ENCODE measurements around the gene JARID2. TPM values are rescaled to one million over a fixed set of nuclear protein-coding genes. Genes with fewer than 3 reads are reported as not detected.
A peak's percentile ranks its signal among the peaks of the same experiment; 100 is the strongest.

JARID2 gene
- total RNA-seq, 3 donors from 2014 or later = 10.6 to 11.8 (median 11.4) TPM

- no peak for ATAC-seq
- intact Hi-C loops (cut with DNase I, micrococcal nuclease) = no loop called here
- no peak for DNase-seq
- Histone ChIP-seq H3K9me3 (peaks cover 17% of the 10 kb centered on the region), H3K36me3 (ENCODE audit: low read depth) (no peaks in the 10 kb centered on the region), H3K4me3 (no peak overlapping the region), H3K4me1 (ENCODE audit: low read depth) (peaks cover 7% of the 10 kb centered on the region)
- TF ChIP-seq, protein P1, sequence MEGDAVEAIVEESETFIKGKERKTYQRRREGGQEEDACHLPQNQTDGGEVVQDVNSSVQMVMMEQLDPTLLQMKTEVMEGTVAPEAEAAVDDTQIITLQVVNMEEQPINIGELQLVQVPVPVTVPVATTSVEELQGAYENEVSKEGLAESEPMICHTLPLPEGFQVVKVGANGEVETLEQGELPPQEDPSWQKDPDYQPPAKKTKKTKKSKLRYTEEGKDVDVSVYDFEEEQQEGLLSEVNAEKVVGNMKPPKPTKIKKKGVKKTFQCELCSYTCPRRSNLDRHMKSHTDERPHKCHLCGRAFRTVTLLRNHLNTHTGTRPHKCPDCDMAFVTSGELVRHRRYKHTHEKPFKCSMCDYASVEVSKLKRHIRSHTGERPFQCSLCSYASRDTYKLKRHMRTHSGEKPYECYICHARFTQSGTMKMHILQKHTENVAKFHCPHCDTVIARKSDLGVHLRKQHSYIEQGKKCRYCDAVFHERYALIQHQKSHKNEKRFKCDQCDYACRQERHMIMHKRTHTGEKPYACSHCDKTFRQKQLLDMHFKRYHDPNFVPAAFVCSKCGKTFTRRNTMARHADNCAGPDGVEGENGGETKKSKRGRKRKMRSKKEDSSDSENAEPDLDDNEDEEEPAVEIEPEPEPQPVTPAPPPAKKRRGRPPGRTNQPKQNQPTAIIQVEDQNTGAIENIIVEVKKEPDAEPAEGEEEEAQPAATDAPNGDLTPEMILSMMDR (IDR thresholded peaks at IDR 0.05) = no peak
Measured at GRCh38 chr6:15417811-15418210, 171.9 kb downstream of the JARID2 start.

- intact Hi-C loops (cut with DNase I, micrococcal nuclease) = no loop called here
- Histone ChIP-seq H3K4me3 (no peak overlapping the region), H3K9me3 (peaks cover 17% of the 10 kb centered on the region), H3K36me3 (ENCODE audit: low read depth) (no peaks in the 10 kb centered on the region), H3K4me1 (ENCODE audit: low read depth) (peaks cover 7% of the 10 kb centered on the region)
- TF ChIP-seq, protein P1 (IDR thresholded peaks at IDR 0.05) = no peak
- ATAC-seq = no peak
- DNase-seq = no peak
Measured at GRCh38 chr6:15419493-15419892, 173.6 kb downstream of the JARID2 start.

DNA sequence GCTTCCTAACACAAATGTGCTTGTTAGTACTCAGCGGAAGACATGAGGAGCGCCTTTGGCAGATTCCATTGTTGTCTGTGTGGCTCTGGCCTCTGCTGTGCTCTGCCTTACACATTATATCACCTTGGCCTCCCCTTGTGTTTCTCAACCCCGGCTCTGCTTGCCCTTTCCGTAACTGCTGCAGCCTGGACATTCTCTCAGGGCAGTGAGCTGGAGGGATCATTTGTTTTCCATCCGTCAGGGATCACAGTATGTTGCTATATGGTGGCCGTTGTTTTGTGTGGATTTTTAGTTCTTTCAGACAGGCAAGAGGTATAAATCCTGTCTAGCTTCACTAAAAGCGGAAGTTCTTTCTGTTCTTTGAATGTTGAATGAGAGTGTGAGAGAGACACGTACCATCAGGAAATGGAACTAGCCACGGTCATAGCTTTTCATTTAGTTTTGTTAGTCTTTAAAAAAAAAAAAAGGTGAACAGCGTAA is 175.1 kb downstream of the JARID2 start:
- DNase-seq (no peak), ATAC-seq (peak; percentile 45)
- no peaks in the 10 kb centered on the region for H3K36me3 ChIP-seq (ENCODE audit: low read depth)
- H3K4me1 ChIP-seq (ENCODE audit: low read depth) = peaks cover 7% of the 10 kb centered on the region
- peaks cover 17% of the 10 kb centered on the region for H3K9me3 ChIP-seq
- intact Hi-C loops (cut with DNase I, micrococcal nuclease) = no loop called here
- TF ChIP-seq, protein P1 (IDR thresholded peaks at IDR 0.05) = no peak
- no peak overlapping the region for H3K4me3 ChIP-seq

- peaks cover 7% of the 10 kb centered on the region for H3K4me1 ChIP-seq (ENCODE audit: low read depth)
- DNase-seq (no peak), ATAC-seq (peak; percentile 36)
- TF ChIP-seq, protein P1 (IDR thresholded peaks at IDR 0.05) = no peak
- H3K4me3 ChIP-seq = no peak overlapping the region
- no peaks in the 10 kb centered on the region for H3K36me3 ChIP-seq (ENCODE audit: low read depth)
- intact Hi-C loops (cut with DNase I, micrococcal nuclease) = no loop called here
- H3K9me3 ChIP-seq = peaks cover 17% of the 10 kb centered on the region
Measured at GRCh38 chr6:15421945-15422733, 176.3 kb downstream of the JARID2 start.

DNA sequence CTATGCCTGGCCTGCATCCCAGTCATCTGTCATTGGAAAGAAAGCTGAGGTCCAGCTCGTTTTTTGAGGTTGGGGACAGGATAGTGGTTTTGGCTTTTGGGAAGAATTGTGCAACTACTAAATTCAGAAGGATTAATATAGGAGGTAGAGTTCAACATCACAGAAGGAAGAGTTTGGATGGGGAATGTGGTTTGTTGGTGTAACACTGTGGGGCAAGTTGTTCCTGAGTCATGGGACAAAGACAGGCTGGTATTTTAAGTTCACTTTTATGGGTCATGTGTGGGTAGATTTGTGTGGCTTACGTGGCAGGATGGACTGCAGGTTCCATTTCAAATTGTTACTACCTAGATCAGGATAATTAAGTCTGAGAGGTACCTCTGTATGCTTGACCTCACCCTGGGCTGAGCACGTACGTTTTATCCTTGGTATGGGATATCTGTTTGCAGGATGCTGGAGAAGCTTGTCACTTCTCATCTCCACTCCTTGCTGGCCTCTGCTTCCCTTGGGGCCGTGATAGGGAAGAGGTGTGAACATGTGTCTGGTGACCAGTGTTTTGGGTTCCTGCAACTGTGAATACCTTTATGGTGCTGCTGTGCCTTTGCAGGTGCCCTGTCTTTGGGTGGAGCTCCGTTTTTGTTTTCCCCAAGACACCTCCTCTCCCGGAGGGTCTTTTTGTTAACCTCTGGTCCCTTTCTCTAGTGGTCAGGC is 177.6 kb downstream of the JARID2 start:
- H3K4me1 ChIP-seq (ENCODE audit: low read depth) = peaks cover 7% of the 10 kb centered on the region
- DNase-seq (no peak), ATAC-seq (no peak)
- peaks cover 17% of the 10 kb centered on the region for H3K9me3 ChIP-seq
- H3K36me3 ChIP-seq (ENCODE audit: low read depth) = no peaks in the 10 kb centered on the region
- no peak overlapping the region for H3K4me3 ChIP-seq
- intact Hi-C loops (cut with DNase I, micrococcal nuclease) = no loop called here
- TF ChIP-seq, protein P1 (IDR thresholded peaks at IDR 0.05) = no peak

Data from mucosa of descending colon (tissue), 3 donors.